Measurements from ENCODE around the gene CACNA1H.

DNA sequence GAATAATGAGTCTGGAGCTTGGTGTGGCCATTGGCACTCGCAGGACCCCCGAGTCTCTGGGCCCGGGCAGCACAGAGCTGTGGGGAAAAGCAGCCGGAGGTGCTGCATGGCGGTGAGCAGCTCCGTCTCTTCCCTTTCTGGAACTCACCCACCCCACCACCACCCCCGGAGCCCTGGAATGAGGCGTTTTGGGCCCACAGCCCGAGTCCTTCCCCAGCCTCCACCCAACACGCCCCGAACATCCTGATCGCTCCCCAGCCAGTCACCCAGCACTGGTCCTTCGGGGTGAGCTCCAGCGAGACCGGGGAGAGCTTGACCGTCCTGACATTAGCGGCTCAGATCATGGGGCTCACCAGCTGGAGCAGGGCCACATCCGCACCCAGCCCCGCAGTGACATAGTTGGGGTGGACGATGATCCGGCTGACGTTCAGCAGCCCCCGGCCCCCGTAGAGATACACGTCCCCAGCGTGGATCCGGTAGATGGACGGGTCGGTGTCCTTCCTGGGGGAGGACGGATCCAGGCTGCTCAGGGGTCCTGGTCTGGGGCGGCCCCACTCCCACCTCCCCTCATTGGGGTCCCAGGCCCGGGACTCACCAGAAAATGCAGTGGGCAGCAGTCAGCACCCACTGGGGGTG lies 109.4 kb downstream of the CACNA1H start:
- no peak for TF ChIP-seq POLR2A (IDR thresholded peaks at IDR 0.05; ENCODE audit: low read depth, low read length)
- no peak for TF ChIP-seq CTCF (conservative IDR thresholded peaks at IDR 0.05; ENCODE audit: low read depth, low read length)
- no peak for TF ChIP-seq RFX5 (IDR thresholded peaks at IDR 0.05; ENCODE audit: low read depth, low read length)
- no peak for TF ChIP-seq MAZ (IDR thresholded peaks at IDR 0.05; ENCODE audit: borderline replicate concordance, low read depth, low read length)
- no peak for TF ChIP-seq SMC3 (IDR thresholded peaks at IDR 0.05; ENCODE audit: low read depth, low read length)
- no peak for TF ChIP-seq CEBPB (IDR thresholded peaks at IDR 0.05; ENCODE audit: low read depth, low read length)
- no peak for TF ChIP-seq MXI1 (IDR thresholded peaks at IDR 0.05; ENCODE audit: borderline replicate concordance, low read depth, low read length)
- TF ChIP-seq CHD1 (IDR thresholded peaks at IDR 0.05; ENCODE audit: low read depth, low read length): no peak
